ENCODE data around the gene TECPR1. TPM values are rescaled to one million over a fixed set of nuclear protein-coding genes. Genes with fewer than 3 reads are reported as not detected.
A peak's percentile ranks its signal among the peaks of the same experiment; 100 is the strongest.

Gene TECPR1
- total and polyA plus RNA-seq, 2 of the 8 experiments (the other 6 are each of a cell fraction or from before 2014, with no cell fraction given) = 1.3 to 11.1 TPM

DNA sequence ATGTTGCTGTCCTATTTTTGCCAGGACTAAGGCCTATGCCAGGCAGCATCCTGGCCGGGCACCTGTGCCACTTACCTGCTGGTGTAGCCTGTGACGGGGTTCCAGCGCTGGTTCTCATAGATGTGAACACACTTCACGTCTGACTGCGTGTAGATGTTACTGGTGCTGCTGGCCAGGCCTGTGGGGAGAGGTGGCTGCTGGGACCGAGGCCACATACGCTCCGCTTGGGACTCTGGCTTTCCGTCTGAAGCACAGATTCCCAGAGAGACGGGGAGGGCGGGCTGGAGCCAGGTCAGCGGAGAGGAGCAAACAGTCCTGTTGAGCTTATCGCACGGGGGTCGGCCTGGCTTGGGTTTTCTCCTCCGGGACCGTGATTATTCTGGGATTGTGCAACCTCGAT is 24.1 kb downstream of the TECPR1 start:
- H3K79me1 ChIP-seq (ENCODE audit: low read depth, low read length) = no peaks in the 10 kb centered on the region
- H4K8ac ChIP-seq (ENCODE audit: extremely low read depth, insufficient read depth, low read length) = peak overlapping the region; percentile 80; the same call in 1 of the 2 replicates
- FAIRE-seq = no peak
- POLR2A ChIA-PET (ENCODE audit: partially characterized antibody) = interaction anchor here (0.5 to 1.2 kb wide), 3 partner anchors 11 to 1189 kb away, joined by 3 read pairs; no protein-coding TSS in a partner anchor
- H3K27ac ChIP-seq (ENCODE audit: low read depth, low read length) = no peak overlapping the region
- no peak overlapping the region for H3K14ac ChIP-seq (ENCODE audit: insufficient read length)
- no peak overlapping the region for H2BK5ac ChIP-seq (ENCODE audit: low read depth, low read length)
- H3K36me3 ChIP-seq (ENCODE audit: control insufficient read depth in 2 of 4, insufficient read depth in 4 of 4, low read length in 3 of 4) = no peaks in the 10 kb centered on the region
- no peak overlapping the region for H4K5ac ChIP-seq (ENCODE audit: insufficient read length, low read depth, low read length)
- H3K9ac ChIP-seq (replicated peaks in 1 of 4; ENCODE audit: extremely low read depth in 1 of 4, low read depth in 3 of 4, low read length in 3 of 4) = no peak overlapping the region
- H4K20me1 ChIP-seq (replicated peaks in 1 of 2; ENCODE audit: control insufficient read depth in 1 of 2, insufficient read depth in 2 of 2, low read length in 2 of 2) = peaks cover 2 to 4% of the 10 kb centered on the region in 2 experiments
- no peaks in the 10 kb centered on the region for H3K79me2 ChIP-seq (ENCODE audit: control insufficient read depth in 1 of 2, insufficient read depth in 2 of 2, low read length in 2 of 2)
- no peak overlapping the region for H2BK15ac ChIP-seq (ENCODE audit: low read length)
- no peak overlapping the region for H2AFZ ChIP-seq (ENCODE audit: low read length)
- H3K23ac ChIP-seq (ENCODE audit: insufficient read length) = no peak overlapping the region
- H3K23me2 ChIP-seq (ENCODE audit: low read depth, low read length) = no peaks in the 10 kb centered on the region
- H3K4me1 ChIP-seq (replicated peaks in 1 of 4; ENCODE audit: control insufficient read depth in 3 of 4, insufficient read depth in 4 of 4, low read length in 3 of 4) = no peaks in the 10 kb centered on the region; a peak in 3 of 7 replicates
- no peak overlapping the region for H3K4ac ChIP-seq (replicated peaks; ENCODE audit: insufficient read length, low read depth, low read length)
- DNase-seq (ENCODE audit: low read depth in 1 of 2, low spot score in 2 of 2) = peak in 1 of 2 experiments; percentile 46
- H3K27me3 ChIP-seq (replicated peaks in 1 of 4; ENCODE audit: control insufficient read depth in 3 of 4, extremely low read depth in 1 of 4, insufficient read depth in 3 of 4, low read length in 3 of 4) = no peaks in the 10 kb centered on the region
- H3K4me3 ChIP-seq (ENCODE audit: extremely low read depth in 1 of 4, insufficient read depth in 2 of 4, low read depth in 3 of 4, low read length in 4 of 4) = no peak overlapping the region
- no peak overlapping the region for H2BK120ac ChIP-seq (replicated peaks; ENCODE audit: low read depth, low read length)
- H2AK5ac ChIP-seq (ENCODE audit: low read depth, low read length) = no peak overlapping the region
- no peak overlapping the region for H2BK12ac ChIP-seq (ENCODE audit: low read depth, low read length)
- no peak overlapping the region for H4K91ac ChIP-seq (replicated peaks; ENCODE audit: insufficient read length, low read length)
- H2BK20ac ChIP-seq (ENCODE audit: low read length) = no peak overlapping the region
- H3K4me2 ChIP-seq (ENCODE audit: insufficient read depth in 1 of 2, low read depth in 2 of 2, low read length in 2 of 2) = no peak overlapping the region
- CTCF ChIA-PET (ENCODE audit: partially characterized antibody) = interaction anchor here (0.6 to 1.5 kb wide), 3 partner anchors 13 to 131 kb away, joined by 5 read pairs; no protein-coding TSS in a partner anchor
- H3K18ac ChIP-seq (ENCODE audit: extremely low read depth, low read length) = no peak overlapping the region
- H3K9me3 ChIP-seq (ENCODE audit: insufficient read depth in 2 of 2, low read depth in 1 of 2, low read length in 1 of 2) = no peaks in the 10 kb centered on the region
- 89% methylated on average over 18 of the region's 18 CpGs; no CpG with 5 or more reads in 1 of the 2 experiments for WGBS, 2 experiments (ENCODE audit: extremely low coverage in 1 of 2, insufficient coverage in 1 of 2, insufficient read length in 1 of 2, insufficient replicate concordance in 2 of 2, low coverage in 1 of 2, low lambda C conversion rate in 2 of 2, missing lambda C conversion rate in 1 of 2)
- no peak overlapping the region for H3K56ac ChIP-seq (replicated peaks; ENCODE audit: insufficient read length, low read depth, low read length)
- TF ChIP-seq EGR1 (IDR thresholded peaks at IDR 0.05; ENCODE audit: borderline replicate concordance, low read depth, low read length) = no peak
- TF ChIP-seq CBX5 (IDR thresholded peaks at IDR 0.05; ENCODE audit: low read depth, low read length) = no peak
- TF ChIP-seq GABPA (IDR thresholded peaks at IDR 0.05; ENCODE audit: borderline replicate concordance, insufficient read depth, low read length) = no peak
- TF ChIP-seq CHD2 (IDR thresholded peaks at IDR 0.05; ENCODE audit: low read length) = no peak
- no peak for TF ChIP-seq SRF (IDR thresholded peaks at IDR 0.05; ENCODE audit: low read depth, low read length)
- TF ChIP-seq CBX8 (IDR thresholded peaks at IDR 0.05; ENCODE audit: borderline replicate concordance, low read depth, low read length) = no peak
- TF ChIP-seq, protein P1, sequence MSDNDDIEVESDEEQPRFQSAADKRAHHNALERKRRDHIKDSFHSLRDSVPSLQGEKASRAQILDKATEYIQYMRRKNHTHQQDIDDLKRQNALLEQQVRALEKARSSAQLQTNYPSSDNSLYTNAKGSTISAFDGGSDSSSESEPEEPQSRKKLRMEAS (IDR thresholded peaks at IDR 0.05) = no peak
- no peak for TF ChIP-seq POLR2A (IDR thresholded peaks at IDR 0.05; ENCODE audit: control extremely low read depth in 1 of 2, low read depth in 2 of 2, low read length in 2 of 2)
- no peak for TF ChIP-seq TBP (IDR thresholded peaks at IDR 0.05; ENCODE audit: low read depth, low read length)
- TF ChIP-seq NANOG (IDR thresholded peaks at IDR 0.05; ENCODE audit: insufficient read depth, low read depth, low read length, poor library complexity, severe bottlenecking) = no peak
- no peak for TF ChIP-seq TEAD4 (IDR thresholded peaks at IDR 0.05; ENCODE audit: low read depth, low read length)
- TF ChIP-seq FOSL1 (IDR thresholded peaks at IDR 0.05; ENCODE audit: insufficient read depth, low read depth, low read length) = no peak
- TF ChIP-seq TAF7 (optimal IDR thresholded peaks at IDR 0.05; ENCODE audit: borderline replicate concordance, low read depth, low read length) = no peak
- no peak for TF ChIP-seq BACH1 (IDR thresholded peaks at IDR 0.05; ENCODE audit: low read length)
